ENCODE measurements around the gene SPSB1. TPM values are rescaled to one million over a fixed set of nuclear protein-coding genes. Genes with fewer than 3 reads are reported as not detected.

SPSB1 gene
- total and polyA plus RNA-seq, 2 experiments from 2014 or later, result 2.4 to 6.8 TPM

- TF ChIP-seq STAT1 (IDR thresholded peaks at IDR 0.05; ENCODE audit: unreplicated experiment), result no peak
- TF ChIP-seq, protein P1, sequence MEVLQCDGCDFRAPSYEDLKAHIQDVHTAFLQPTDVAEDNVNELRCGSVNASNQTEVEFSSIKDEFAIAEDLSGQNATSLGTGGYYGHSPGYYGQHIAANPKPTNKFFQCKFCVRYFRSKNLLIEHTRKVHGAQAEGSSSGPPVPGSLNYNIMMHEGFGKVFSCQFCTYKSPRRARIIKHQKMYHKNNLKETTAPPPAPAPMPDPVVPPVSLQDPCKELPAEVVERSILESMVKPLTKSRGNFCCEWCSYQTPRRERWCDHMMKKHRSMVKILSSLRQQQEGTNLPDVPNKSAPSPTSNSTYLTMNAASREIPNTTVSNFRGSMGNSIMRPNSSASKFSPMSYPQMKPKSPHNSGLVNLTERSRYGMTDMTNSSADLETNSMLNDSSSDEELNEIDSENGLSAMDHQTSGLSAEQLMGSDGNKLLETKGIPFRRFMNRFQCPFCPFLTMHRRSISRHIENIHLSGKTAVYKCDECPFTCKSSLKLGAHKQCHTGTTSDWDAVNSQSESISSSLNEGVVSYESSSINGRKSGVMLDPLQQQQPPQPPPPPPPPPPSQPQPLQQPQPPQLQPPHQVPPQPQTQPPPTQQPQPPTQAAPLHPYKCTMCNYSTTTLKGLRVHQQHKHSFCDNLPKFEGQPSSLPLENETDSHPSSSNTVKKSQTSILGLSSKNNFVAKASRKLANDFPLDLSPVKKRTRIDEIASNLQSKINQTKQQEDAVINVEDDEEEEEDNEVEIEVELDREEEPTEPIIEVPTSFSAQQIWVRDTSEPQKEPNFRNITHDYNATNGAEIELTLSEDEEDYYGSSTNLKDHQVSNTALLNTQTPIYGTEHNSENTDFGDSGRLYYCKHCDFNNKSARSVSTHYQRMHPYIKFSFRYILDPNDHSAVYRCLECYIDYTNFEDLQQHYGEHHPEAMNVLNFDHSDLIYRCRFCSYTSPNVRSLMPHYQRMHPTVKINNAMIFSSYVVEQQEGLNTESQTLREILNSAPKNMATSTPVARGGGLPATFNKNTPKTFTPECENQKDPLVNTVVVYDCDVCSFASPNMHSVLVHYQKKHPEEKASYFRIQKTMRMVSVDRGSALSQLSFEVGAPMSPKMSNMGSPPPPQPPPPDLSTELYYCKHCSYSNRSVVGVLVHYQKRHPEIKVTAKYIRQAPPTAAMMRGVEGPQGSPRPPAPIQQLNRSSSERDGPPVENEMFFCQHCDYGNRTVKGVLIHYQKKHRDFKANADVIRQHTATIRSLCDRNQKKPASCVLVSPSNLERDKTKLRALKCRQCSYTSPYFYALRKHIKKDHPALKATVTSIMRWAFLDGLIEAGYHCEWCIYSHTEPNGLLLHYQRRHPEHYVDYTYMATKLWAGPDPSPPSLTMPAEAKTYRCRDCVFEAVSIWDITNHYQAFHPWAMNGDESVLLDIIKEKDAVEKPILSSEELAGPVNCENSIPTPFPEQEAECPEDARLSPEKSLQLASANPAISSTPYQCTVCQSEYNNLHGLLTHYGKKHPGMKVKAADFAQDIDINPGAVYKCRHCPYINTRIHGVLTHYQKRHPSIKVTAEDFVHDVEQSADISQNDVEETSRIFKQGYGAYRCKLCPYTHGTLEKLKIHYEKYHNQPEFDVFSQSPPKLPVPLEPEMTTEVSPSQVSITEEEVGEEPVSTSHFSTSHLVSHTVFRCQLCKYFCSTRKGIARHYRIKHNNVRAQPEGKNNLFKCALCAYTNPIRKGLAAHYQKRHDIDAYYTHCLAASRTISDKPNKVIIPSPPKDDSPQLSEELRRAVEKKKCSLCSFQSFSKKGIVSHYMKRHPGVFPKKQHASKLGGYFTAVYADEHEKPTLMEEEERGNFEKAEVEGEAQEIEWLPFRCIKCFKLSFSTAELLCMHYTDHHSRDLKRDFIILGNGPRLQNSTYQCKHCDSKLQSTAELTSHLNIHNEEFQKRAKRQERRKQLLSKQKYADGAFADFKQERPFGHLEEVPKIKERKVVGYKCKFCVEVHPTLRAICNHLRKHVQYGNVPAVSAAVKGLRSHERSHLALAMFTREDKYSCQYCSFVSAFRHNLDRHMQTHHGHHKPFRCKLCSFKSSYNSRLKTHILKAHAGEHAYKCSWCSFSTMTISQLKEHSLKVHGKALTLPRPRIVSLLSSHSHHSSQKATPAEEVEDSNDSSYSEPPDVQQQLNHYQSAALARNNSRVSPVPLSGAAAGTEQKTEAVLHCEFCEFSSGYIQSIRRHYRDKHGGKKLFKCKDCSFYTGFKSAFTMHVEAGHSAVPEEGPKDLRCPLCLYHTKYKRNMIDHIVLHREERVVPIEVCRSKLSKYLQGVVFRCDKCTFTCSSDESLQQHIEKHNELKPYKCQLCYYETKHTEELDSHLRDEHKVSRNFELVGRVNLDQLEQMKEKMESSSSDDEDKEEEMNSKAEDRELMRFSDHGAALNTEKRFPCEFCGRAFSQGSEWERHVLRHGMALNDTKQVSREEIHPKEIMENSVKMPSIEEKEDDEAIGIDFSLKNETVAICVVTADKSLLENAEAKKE (CRISPR knock-in tag; IDR thresholded peaks at IDR 0.05), result no peak
- no peak for TF ChIP-seq NANOG (IDR thresholded peaks at IDR 0.05; ENCODE audit: borderline replicate concordance)
Observed at GRCh38 chr1:9328715-9329114, 36.0 kb downstream of the SPSB1 start (continued).

DNA sequence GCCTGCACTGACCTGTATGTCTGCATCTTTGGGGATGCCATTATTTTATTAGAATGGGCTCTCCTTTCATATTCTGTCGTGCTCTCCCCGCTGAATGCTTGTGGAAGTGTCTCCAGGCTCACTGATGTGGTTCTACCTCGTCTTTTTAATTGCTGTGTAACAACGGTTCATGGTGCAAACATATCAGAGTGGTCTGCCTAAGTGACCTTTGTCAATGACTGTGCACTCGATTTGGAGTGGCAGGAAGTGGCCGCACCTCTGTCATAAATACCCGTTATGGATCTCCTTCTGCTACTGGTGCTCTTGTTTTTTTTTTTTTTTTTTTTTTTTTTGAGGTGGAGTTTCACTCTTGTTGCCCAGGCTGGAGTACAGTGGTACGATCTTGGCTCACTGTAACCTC, 38.3 kb downstream of the SPSB1 start:
- H2AFZ ChIP-seq, result no peak overlapping the region
- ATAC-seq, result no peak

More for the DNA sequence above, 38.3 kb downstream of the SPSB1 start:
- H3K4me1 ChIP-seq (ENCODE audit: insufficient read depth), result no peaks in the 10 kb centered on the region
- no peak for DNase-seq (ENCODE audit: low spot score)
- TF ChIP-seq, protein P2, sequence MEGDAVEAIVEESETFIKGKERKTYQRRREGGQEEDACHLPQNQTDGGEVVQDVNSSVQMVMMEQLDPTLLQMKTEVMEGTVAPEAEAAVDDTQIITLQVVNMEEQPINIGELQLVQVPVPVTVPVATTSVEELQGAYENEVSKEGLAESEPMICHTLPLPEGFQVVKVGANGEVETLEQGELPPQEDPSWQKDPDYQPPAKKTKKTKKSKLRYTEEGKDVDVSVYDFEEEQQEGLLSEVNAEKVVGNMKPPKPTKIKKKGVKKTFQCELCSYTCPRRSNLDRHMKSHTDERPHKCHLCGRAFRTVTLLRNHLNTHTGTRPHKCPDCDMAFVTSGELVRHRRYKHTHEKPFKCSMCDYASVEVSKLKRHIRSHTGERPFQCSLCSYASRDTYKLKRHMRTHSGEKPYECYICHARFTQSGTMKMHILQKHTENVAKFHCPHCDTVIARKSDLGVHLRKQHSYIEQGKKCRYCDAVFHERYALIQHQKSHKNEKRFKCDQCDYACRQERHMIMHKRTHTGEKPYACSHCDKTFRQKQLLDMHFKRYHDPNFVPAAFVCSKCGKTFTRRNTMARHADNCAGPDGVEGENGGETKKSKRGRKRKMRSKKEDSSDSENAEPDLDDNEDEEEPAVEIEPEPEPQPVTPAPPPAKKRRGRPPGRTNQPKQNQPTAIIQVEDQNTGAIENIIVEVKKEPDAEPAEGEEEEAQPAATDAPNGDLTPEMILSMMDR (conservative IDR thresholded peaks at IDR 0.05; ENCODE audit: low read depth in 2 of 2), result no peak
- H3K4me2 ChIP-seq, result no peak overlapping the region
- H3K36me3 ChIP-seq (ENCODE audit: insufficient read depth), result no peaks in the 10 kb centered on the region
- H3K36me3 Mint-ChIP-seq (ENCODE audit: low read depth), result no peaks in the 10 kb centered on the region
- no peaks in the 10 kb centered on the region for H3K79me2 ChIP-seq (replicated peaks; ENCODE audit: insufficient read depth)
- H3K27me3 Mint-ChIP-seq (ENCODE audit: insufficient read depth, low read depth, poor library complexity), result peaks cover 7% of the 10 kb centered on the region
- H3K4me3 ChIP-seq, result no peak overlapping the region
- no peaks in the 10 kb centered on the region for H3K27me3 ChIP-seq (ENCODE audit: insufficient read depth)
- no peak overlapping the region for H3K27ac Mint-ChIP-seq
- no peak overlapping the region for H3K27ac ChIP-seq (ENCODE audit: low read depth)
- H3K4me1 Mint-ChIP-seq, result no peaks in the 10 kb centered on the region
- H3F3A ChIP-seq (replicated peaks; ENCODE audit: low read depth), result no peaks in the 10 kb centered on the region
- H3K9me2 ChIP-seq (ENCODE audit: insufficient read depth), result no peaks in the 10 kb centered on the region
- no peak overlapping the region for H3K4me3 Mint-ChIP-seq
- no peaks in the 10 kb centered on the region; the same call in 2 of the 3 replicates for H3K9me3 Mint-ChIP-seq
- H4K20me1 ChIP-seq (replicated peaks; ENCODE audit: insufficient read depth), result no peaks in the 10 kb centered on the region

Data from GM23338 (cell line).